HG03196 (cell line): ENCODE data around the gene FGGY.
"Not testable (repeated sequence)": the region's sequence is repeated elsewhere in the genome, so short reads cannot be mapped to it uniquely, and the experiment has no call there.

ENCODE experiments used
- ATAC-seq: cut with Tn5 transposase; IDR thresholded peaks from one replicate; pipeline ENCODE4 v1.9.1; 2021; ENCODE audit not compliant: unreplicated experiment

The FGGY gene

DNA sequence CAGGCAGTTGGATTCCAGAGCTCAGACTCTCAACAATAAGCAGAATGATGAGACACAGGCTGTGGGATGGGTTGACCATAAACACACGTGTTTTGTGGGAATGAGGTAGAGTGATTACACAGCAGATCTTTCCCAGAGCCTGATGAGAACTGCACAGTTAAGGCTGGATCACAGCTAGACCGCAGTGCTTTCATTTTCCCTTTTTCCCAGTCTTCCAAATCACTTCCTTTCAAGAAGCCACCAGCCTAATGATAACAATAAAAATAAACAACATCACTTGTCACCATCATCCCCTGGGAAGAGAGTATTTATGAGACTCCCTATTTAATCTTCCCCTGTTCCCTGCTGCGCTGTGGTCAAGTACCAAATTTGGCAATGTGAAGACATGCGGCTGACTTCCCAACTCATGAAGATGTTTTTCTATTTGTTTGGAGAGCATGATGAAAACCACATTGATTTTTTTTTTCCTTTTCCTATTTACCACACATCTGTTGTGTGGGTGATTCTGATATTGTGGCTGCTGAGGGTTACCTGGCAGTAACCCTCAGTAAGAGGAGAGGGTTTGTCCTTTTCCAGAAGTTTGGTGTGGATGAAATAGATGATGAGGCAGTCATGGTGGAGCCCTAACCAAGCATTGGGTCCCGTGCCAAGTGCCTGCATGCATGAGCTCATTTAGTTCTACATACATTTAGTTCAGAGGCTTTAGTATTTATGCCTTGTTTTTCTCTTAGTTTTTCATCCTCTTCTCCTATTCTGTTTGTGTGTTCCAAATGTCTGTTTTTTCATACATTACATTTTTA, 268.9 kb downstream of the FGGY start:
- ATAC-seq, result no peak

DNA sequence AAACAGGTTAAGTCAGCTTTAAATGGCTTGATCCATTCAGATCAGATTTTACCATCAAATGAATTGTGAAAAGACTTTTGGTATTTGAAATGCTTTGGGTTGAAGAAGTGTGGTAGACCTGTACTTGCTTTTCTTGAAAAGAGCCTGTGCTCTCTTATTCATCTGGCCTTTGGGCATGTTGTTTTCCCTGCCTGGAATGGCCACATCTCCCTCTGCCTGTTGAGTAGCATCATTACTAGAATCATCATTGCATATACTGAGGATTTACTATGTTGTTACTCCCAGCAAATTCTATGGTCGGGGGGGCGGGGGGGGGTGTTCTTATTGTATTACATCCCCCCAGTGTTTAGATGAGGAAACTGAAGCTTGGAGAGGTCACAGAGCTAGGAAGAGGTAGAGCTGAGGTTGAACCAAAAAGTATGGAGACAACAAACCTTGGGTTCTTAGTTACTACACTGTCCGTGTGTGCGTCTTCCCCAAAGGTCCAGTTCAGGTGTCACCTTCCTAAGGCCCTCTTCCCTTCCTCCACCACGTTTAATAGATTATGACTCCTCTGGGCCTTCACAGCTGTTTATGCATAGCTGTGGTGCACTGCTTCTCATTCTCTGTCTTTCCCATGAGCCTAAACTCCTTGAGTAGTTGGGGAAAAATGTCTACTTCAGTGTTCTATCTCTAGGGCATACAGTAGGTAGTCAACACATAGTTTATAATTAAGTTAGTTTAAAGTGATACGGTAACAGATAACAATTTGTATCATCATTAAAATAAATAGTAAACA, 271.5 kb downstream of the FGGY start:
- ATAC-seq, result no peak

DNA sequence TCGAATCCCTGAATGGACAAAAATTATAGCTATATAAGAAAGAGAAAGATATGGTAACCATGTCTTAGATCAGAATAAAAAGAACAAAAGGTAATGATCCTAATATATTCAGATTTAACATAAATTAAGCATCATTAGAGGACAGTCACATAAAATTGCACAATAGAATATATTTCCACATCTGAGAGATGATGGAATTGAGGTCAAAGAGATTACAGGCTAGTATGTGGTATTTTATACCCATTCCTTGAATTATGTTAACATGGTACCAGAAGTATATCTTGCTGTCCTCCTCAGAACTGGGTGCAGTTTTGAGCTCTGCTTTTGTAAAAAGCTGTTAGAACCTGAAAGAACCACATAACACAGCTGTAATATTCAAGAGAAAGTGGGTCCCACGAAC, 272.3 kb downstream of the FGGY start:
- ATAC-seq, result no peak

DNA sequence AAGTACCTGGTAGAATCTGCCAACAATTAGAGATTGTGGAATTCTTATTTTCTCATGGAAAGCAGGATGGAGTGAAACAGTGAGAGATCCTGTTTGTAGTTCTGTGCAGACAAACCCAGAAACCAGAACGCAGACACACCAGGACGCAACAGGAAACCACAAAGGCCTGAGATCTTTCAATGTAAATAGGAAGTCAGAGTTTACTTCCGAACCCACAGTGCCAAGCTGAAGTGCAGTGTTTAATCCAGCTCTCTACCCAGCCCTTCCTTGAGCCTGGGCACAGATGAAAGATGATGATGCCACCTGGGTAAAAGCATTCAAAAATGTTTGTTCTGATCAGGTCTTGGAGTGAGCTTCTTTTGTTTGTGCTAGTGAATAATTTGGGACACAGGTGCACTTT, 273.6 kb downstream of the FGGY start:
- no peak for ATAC-seq

DNA sequence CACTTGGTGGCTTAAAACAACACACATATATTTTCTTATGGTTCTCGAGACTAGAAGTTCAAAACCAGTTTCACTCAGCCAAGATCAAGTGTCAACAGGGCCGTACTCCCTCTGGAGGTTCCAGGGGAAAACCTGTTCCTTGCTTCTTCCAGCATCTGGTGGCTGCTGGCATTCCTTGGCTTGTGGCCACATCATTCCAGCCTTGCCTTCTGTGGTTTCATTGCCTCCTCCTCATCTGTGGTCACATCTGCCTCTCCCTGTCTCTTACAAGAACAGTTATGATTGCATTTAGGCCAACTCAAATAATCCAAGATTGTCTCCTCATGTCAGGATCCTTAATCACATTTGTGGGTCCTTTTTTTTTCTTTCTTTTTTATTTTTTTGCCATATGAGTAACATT, 277.2 kb downstream of the FGGY start:
- ATAC-seq, result no peak

DNA sequence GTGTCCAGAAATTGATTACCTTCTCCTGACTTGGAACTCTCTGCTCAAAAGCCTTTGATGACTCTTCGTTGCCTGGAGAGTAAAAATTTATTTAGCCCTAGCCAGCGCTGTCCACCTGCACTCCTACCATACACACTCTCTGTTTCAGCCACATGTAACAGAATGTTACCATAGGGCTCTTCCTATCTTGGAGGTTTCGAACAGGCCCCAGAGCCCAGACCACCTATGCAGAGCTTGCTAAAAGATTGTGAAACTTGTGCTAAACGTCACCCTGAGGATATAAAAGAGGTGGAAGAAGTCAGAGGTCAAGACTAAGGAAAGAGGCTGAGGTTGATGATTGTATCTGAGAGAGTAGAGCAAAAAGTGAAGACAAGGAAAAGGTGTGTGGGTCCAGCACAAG, 280.9 kb downstream of the FGGY start:
- no peak for ATAC-seq

DNA sequence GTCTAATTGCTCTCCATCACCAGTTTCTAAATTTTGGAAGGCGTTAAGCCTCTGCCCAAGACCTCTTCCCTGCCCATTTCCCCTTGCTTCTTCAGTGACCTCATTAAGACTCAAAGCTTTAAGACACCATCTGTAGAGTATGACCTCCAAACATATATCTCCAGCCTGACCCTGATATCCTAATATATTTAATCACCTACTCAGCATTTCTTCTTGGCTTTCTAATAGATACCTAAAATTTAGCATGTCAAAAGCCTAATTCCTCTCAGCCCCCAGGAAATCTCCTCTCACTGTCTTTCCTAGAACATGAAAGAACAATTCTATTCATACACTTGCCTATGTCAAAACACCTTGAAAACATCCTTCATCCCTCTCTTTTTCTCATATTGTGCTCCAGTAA, 282.3 kb downstream of the FGGY start:
- ATAC-seq, result no peak

DNA sequence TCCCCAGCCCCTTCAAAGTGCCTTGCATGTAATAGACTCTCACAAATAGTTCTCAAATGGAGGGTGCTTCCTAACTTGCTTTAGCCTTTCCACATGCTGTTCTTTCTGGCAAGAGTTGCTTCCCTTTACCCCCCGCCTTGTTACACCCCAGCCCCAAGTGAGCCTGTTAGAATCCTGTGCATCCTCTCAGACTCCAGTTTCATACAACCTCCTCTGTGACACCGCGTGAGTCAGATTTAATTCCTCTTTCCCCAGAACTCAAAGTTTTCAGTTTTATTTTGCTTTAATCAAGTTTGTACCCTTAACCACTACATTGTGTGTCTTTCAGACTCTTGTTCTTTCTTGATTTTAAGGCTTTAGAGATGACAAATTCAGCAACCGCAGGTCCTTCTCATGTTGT, 283.4 kb downstream of the FGGY start:
- ATAC-seq, result no peak

DNA sequence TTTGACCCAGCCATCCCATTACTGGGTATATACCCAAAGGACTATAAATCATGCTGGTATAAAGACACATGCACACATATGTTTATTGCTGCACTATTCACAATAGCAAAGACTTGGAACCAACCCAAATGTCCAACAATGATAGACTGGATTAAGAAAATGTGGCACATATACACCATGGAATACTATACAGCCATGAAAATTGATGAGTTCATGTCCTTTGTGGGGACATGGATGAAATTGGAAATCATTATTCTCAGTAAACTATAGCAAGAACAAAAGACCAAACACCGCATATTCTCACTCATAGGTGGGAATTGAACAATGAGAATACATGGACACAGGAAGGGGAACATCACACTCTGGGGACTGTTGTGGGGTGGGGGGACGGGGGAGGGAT, 295.5 kb downstream of the FGGY start:
- not testable (repeated sequence) for ATAC-seq

DNA sequence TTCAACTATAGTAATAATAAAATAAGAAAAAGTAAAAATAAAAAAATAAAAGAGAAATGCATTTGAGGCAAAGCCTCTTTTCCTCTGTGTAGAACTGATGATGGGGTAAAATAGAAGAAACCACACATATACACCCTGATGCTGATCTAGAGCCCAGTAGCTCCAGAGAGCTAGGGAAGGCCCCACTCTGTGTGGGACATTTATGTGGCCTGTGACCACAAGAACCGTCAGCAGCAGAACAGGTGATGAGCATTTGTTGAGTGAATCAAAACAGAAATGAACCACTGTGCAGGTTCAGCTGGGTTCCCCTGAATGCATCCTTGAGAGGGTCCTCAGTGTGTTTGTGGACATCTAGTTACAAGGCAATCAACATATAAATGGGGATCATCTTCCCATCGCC, 296.0 kb downstream of the FGGY start:
- ATAC-seq, result no peak

DNA sequence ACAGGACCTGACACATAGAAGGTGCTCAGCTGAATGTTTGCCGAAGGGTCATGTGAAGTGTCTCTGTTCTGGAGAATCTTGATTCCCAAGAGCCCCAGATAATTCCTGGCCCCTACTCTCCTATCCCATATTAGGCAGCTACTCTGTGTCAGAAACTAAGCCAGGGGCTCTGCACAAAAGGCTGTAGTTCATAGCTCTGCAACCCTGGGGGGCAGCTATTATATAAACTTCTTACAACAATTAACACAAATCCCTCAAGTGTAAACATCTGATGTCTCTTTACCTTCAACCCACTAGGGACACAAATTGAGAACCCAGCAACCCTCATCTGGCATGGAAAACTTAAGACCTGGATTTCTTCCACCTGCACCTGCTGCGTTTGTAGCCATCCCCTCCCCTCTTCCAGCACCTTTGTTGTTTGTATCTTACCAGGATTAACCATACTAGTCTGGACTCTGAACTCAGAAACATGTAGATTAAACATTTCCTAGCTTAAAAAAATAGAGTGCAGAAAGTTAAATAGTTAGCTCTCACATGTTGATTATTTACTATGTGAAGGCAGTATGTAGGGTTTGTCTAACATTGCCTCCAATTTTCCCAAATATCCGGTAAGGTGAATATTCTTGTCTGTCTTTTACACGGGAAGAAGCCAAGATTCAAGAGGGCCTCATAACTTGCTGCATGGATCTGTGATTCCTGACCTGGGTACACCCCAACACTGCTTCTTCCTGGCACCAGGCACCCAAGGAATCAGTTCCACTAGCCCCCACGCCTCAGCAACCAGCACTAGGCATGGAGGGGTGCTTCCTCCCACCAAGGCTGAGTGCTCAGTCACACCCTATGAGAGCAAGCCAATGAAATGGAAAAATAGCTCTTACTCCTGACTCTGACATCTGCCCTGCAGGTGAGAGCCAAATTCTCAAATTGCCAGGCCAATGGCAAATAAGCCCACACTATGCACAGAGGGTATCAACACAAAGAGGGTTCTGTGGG, 297.2 kb downstream of the FGGY start:
- no peak for ATAC-seq

DNA sequence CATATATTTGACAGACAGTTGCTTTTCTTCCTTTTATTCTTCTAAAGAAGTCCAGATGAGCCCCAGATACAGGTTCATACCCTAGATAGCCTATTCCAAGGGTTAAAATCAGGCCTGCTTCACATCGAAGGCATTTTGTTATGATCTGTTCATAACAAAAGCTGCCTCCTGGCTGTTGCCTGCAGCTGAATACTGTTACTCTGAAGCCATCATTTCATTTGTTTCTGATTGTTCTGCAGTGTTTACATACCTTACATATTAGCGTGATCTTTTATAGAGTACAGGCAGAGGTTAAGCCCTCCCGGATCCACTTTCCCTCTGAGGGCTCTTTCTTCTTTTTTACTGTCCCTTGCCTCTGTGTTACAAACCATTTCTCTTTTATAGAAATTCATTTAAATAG, 298.9 kb downstream of the FGGY start:
- no peak for ATAC-seq

DNA sequence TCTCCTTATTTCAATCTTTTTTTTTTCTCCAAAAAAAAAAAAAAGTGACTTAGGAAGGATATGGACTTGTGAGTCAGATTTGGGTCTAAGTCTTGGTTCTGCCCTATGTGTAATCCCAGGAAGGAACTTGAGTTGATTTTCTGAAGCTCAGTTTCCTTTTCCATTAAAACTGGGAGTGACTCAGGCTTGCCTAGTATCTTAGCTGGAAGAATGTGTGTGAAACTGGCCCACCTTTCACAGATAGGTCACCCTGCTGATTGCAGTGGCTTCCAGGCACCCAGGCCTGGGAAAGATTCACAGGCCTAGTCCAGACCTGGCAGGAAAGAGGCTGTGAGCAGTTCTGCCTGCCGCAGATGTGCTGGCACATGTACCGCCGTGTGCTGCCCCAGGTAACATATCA, 299.5 kb downstream of the FGGY start:
- ATAC-seq, result no peak

DNA sequence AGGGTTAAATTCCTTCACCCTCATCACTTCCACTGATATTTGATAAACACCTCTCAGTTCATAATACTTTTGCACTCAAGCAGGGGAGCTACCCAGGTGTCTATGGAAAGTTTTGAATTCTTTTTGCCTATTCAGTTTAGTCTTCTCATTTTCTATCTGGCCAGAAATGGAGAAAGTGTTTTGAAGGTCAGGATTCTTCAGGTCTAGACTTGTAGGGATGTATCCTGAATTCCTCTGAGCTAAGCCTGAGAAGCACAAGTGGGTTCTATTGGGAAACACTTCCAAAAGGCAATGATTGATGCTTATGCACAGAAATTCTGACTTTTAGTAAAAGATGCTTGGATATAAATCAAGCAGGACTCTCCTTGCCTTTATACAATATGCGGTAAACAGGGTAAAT, 300.1 kb downstream of the FGGY start:
- no peak for ATAC-seq

DNA sequence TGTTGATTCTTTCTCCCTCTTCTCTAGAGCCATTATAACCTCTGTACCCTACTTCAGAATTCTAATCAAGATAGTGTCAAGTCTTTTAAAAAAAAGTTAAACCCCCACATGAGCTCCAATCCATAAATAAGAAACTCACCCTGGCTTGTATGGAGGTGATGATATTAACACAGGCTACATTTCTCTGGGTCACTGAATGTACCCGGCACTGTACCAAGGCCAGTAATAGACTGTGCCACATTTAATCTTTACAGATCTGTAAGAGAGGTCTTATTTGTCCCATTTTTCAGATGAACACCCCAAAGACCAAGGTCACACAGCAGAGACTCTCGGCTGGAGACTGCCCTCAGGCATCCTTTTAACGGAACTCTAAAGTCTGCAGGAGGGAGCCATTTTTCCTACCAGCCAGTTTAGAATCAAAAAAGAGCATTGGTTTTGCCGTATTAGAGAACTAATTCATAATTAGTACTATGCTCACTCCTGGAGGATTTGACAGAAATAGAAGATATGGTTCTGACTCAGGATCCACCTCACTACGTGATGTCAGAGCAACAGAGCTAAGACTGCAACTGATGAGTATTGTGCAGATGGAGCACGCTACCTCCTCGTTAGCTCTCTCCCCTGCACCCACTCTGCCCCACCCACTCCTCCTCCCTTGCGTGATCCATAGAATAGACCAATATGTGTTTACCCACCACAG, 300.7 kb downstream of the FGGY start:
- no peak for ATAC-seq

DNA sequence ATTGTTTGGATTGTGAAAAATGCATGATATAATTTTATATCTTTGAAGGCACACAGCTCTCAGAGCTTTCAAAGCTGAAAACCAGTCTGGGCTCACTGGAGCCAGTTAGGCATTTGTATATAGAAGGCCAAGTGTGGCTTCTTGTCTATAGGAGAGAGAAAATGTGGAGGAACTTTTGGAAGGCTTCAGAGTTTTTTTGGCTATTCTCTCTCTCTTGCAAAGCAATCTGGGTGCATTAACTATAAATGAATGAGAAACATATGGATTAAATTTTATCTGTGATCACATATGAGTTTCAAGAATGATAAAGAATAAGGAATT, 301.2 kb downstream of the FGGY start:
- no peak for ATAC-seq

DNA sequence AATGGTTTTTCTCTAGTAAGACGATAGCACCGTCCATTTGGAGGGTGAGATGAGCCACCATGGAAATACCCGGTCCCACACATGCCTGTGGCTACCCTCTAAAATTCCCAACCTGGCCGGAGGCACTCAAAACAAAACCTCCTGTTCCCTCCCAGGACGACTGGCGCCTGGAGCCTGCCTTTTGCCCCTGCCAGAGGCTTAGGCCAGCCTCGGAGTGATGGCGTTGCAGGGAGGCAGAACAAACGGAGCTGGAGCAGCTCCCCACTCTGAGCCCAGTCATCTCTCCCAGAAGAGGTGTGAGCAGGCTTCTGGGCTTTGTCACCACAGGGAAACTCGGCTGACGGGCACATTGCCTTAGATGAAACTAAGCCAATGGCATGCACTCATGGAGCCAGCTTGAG, 304.1 kb downstream of the FGGY start:
- no peak for ATAC-seq

DNA sequence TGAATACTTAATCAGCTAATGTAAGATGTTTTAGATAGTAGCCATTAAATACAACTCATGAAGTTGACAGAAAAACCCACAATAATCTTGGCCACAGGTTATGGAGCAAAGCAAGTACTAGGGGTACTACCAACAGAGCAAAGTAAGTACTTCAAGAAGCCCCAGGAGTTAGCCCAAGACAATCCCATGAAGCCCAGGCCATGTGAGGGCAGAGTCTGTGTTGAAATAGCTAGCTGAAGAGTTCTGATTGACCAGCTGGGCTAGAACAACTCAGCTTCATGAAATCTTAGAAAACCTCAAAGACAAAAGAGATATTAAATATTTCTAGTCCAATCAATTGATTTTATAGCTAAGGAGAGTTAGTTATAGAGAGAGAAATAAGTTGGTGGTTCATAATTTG, 304.9 kb downstream of the FGGY start:
- ATAC-seq, result no peak

DNA sequence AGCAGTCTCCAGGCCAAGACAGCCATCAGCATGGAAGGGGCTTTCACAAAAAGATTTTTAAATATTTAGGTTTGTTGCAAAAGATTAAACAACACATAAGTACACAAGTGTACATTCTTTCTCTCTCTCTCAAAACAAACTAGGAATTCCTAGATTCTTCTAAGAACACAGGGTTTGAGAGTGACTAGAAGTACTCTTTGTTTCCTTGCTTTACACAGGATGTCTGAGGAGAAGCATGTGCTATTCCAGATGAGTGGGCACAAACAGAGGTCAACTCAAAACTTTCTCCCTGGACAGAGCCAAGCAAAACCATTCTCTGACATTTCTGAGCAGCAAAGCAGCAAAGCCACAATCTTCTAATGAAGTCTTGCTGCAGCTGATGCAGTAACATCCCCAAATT, 307.3 kb downstream of the FGGY start:
- no peak for ATAC-seq

DNA sequence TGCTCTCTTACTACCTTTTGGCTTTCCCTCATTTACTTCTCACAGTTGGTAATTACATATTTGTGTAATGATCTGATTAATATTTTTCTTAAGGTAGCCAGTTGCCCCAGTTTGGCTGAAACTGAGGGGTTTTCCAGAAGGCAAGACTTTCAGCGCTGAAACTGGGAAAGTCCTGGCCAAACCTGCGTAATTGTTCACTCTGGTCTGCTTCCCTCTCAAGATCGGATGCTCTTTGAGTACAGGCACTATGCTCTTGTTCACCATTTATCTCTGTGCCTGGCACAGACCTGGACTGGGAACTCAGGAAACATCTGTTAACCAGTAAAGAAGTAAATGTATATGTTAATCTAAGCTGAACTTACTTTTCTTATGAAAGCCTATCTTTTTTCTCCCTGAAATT, 308.3 kb downstream of the FGGY start:
- no peak for ATAC-seq

DNA sequence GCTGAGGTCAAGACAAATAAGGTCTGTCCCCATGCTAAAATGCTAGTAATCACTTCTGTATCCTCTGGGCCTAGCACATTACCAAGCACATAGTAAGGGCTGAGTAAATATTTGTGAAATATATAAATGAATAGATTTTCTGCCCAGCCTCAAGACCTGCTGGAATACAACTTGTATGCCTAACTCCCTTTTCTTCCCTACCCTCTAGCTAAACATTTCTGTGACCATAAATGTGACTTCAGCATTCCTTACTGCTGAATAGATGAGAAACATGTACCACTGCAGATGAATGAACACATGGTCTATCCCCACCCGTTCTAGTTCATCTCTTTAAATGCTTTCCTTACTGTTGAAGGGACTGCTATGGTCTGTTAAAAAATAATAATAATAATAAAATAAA, 308.9 kb downstream of the FGGY start:
- ATAC-seq, result no peak
